ENCODE results near the gene UQCC5. TPM values are rescaled to one million over a fixed set of nuclear protein-coding genes. Genes with fewer than 3 reads are reported as not detected.

Gene UQCC5
- total RNA-seq, 1 experiment from 2014 or later, result 17.1 TPM

DNA sequence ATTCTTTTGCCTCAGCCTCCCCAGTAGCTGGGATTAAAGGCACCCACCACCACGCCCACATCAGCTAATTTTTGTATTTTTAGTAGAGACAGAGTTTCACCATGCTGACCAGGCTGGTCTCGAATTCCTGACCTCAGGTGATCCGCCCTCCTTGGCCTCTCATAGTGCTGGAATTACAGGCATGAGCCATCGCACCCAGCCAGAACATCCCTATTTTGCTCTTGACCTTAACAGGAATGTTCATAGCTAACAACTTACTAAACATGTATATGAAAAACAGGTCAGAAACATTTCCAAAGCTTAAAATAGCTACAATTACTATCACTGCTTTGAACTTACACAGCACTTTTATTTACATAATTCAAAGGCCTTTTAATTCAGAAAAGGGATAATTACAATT, 33.7 kb downstream of the UQCC5 start:
- DNase-seq (ENCODE audit: low spot score), result no peak

DNA sequence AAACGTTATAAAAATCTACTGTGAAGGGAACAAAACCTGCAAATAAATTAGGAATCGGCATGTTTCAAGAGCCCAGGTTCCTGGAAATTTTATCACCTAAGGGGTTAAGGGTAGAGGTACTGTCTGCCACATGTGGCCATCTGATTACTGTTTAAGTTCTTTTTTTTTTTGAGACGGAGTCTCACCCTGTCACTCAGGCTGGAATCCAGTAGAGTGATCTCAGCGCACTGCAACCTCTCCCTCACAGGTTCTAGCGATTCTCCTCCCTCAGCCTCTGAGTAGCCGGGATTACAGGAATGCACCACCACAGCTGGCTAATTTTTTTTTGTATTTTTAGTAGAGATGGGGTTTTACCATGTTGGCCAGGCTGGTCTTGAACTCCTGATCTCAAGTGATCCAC, 35.8 kb downstream of the UQCC5 start:
- DNase-seq (ENCODE audit: low spot score), result no peak

DNA sequence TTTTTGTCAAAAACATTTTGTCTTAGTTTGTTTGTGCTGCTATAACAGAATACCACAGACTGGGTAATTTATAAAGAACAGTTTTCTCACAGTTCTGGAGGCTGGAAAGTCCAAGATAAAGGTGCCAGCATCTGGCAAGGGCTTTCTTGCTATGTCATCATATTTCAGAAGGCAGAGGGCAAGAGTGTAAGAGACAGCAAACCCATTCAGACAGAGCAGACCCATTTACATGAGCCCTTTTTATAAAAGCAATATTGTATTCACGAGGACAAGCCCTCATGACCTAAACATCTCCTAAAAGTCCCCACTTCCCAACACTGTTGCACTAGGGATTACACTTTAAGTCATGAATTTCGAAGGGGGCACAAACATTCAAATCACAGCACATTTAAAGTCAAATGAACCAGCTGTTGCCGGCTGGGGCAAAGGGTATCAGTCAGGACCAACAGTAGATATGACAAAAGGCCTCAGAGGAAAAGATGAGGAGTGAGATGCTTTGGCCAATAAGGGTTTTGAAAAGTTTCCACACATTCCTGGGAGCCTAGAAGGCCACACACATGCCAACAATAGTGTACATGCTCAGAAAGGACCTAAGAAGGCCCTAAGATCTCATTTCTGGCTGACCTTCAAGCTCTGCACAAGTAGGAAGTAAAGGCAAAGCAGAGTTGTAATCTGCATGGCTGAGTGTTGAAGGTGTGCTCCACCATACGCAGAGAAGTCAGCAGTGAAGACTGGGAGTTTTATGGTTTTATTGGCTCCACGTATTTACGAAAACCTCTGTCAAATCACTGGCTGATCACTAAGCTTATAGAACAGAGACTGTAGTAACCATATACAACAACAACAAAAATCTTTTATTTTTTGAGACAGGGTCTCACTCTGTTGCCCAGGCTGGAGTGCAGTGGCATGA, 37.9 kb downstream of the UQCC5 start:
- DNase-seq (ENCODE audit: low spot score), result no peak

Other genes starting within 250 kb of the UQCC5 start
- gene GLYCTK, start 248.8 kb upstream of the UQCC5 start, total RNA-seq (2014; rRNA removed; shearing (Covaris generic)), result 5.4 and 6.8 TPM in 2 replicates
- 0.69 and 3.1 TPM in 2 replicates for gene DNAH1, start 220.3 kb upstream of the UQCC5 start, total RNA-seq (2014; rRNA removed; shearing (Covaris generic))
- 84.6 and 122 TPM in 2 replicates for gene BAP1, start 126.6 kb upstream of the UQCC5 start, total RNA-seq (2014; rRNA removed; shearing (Covaris generic))
- gene PHF7, start 125.9 kb upstream of the UQCC5 start, total RNA-seq (2014; rRNA removed; shearing (Covaris generic)), result 14.2 and 15.6 TPM in 2 replicates
- gene SEMA3G, start 91.5 kb upstream of the UQCC5 start, total RNA-seq (2014; rRNA removed; shearing (Covaris generic)), result 0.05 and 0.07 TPM in 2 replicates
- 16.5 and 36.6 TPM in 2 replicates for gene TNNC1, start 82.6 kb upstream of the UQCC5 start, total RNA-seq (2014; rRNA removed; shearing (Covaris generic))
- gene NISCH, start 81.0 kb upstream of the UQCC5 start, total RNA-seq (2014; rRNA removed; shearing (Covaris generic)), result 25.7 and 46.1 TPM in 2 replicates
- 0.12 TPM in 1 of 2 replicates, not detected in the other for gene STAB1, start 41.3 kb upstream of the UQCC5 start, total RNA-seq (2014; rRNA removed; shearing (Covaris generic))
- gene NT5DC2, start 2.7 kb upstream of the UQCC5 start, total RNA-seq (2014; rRNA removed; shearing (Covaris generic)), result 65.6 and 92.3 TPM in 2 replicates
- gene PBRM1, start 149.3 kb downstream of the UQCC5 start, total RNA-seq (2014; rRNA removed; shearing (Covaris generic)), result 47.6 and 53.4 TPM in 2 replicates
- gene GNL3, start 149.4 kb downstream of the UQCC5 start, total RNA-seq (2014; rRNA removed; shearing (Covaris generic)), result 120 and 188 TPM in 2 replicates
- 74.6 and 100 TPM in 2 replicates for gene GLT8D1, start 169.2 kb downstream of the UQCC5 start, total RNA-seq (2014; rRNA removed; shearing (Covaris generic))
- 192 and 194 TPM in 2 replicates for gene SPCS1, start 169.5 kb downstream of the UQCC5 start, total RNA-seq (2014; rRNA removed; shearing (Covaris generic))
- 14.1 and 24.7 TPM in 2 replicates for gene NEK4, start 234.3 kb downstream of the UQCC5 start, total RNA-seq (2014; rRNA removed; shearing (Covaris generic))
- gene ITIH1, start 241.0 kb downstream of the UQCC5 start, total RNA-seq (2014; rRNA removed; shearing (Covaris generic)), result not detected in 2 replicates